HG03575 (cell line): ENCODE measurements around the gene GOLGA3.

Experiments used
- ATAC-seq: cut with Tn5 transposase; IDR thresholded peaks from one replicate; pipeline ENCODE4 v1.9.1; 2021; ENCODE audit not compliant: unreplicated experiment, insufficient number of reproducible peaks, low FRiP score; ENCODE audit errors: extremely low read depth

Gene GOLGA3

DNA sequence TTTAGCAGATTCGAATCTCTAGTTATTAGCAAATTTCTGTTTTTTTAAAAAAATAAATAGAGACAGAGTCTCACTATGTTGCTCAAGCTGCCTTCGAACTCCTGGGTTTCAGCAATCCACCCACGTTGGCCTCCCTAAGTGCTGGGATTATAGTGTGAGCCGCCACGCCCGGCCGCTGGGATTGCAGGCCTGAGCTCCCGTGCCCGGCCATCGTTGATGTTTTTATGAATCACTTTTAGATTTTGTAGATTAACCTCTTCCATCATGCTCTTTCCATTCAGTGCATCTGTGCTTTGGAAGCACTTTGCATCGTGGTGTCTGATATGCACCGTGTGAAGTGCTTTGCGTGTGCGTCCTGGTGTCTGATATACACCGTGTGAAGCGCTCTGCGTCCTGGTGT lies 97.1 kb downstream of the GOLGA3 start:
- ATAC-seq = no peak

DNA sequence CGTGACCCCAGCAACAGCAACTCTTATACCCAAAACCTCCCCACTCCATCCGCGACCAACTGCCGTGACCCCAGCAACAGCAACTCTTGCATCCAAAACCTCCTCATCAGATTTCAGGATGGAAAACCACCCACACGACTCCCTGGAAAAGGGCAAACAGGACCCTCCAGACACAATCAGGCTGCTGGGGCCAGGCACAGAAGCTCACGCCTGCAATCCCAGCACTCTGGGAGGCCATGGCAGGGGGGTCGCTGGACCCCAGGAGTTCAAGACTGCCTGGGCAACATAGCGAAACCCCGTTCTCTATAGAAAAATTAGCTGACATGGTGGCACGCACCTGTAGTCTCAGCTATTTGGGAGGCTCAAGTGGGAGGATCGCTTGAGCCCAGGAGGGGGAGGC lies 98.3 kb downstream of the GOLGA3 start:
- no peak for ATAC-seq

- ATAC-seq = no peak
Measured at GRCh38 chr12:132729541-132730320, 98.9 kb downstream of the GOLGA3 start.

DNA sequence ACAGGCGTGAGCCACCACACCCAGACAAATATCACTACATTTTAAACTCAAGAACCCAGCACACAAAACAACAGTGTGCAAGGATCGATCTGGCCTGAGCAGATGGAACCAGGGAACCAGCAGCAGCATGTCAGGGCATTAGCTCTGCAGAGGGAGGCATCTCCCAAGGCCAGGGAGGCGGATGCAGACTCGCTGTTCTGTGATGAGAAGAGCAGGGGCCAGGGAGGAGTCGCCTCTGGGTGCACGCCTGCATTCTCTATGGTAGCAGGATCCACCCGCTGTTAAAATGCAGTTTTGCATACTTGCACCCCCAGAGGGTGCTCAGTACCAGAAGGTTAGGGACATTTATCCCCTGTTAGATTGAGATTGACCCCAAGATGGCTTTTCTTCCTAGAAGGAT lies 100.2 kb downstream of the GOLGA3 start:
- no peak for ATAC-seq

- no peak for ATAC-seq
Measured at GRCh38 chr12:132727091-132727794, 101.4 kb downstream of the GOLGA3 start.

GRCh38 chr12:132726386-132726785 lies 102.3 kb downstream of the GOLGA3 start:
- no peak for ATAC-seq

DNA sequence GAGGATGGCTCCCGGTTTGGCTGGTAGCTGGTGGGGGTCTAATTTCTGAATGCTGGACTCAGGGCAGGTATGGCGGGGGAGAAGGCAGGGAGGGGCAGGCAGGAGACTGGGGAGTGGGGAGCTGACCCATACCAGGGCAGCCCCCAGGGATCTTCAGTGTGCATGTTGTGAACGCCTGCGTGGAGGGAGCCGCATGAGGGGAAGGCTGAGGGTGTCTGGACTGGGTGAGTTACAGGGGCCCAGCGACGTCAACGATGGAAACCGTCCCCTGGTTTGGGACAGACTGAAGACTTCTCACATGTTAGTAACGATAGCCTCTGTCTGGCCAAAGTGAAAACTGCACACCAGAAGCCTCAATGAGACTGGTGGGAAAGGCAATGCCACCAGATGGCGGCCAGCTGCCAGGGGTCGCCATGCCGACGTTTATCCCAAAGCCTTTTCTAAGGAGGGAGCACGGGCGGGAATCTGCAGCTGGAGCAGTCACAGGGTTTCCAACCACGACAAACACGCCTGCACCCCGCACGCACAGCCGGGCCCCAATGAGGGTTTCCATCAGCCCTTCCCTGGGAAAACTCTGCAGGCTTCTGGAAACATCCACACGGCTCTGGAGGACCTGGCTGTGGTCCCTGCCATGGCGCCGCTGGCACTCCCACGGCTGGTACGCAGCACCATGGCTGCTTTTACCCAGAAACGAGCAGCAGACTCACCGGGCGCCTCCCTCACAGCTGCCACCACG lies 104.0 kb downstream of the GOLGA3 start:
- no peak for ATAC-seq

DNA sequence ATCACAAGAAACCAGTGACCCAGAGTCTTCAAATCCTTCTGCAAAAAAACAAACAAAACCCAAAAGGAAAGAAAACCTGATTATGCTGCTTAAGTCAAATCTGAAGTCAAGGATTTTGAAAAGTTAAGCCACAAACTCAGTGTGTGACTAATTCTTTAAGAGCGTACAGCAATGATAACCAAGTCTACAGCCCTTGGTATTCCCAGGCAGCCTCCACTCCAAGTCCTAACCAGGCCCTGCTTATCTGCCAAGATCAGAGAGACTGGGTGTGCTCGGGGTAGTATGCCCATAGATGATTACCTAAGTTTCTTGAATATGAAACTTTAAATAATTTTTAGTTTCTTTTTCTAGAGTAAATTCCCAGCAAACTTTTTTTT lies 104.9 kb downstream of the GOLGA3 start:
- no peak for ATAC-seq

DNA sequence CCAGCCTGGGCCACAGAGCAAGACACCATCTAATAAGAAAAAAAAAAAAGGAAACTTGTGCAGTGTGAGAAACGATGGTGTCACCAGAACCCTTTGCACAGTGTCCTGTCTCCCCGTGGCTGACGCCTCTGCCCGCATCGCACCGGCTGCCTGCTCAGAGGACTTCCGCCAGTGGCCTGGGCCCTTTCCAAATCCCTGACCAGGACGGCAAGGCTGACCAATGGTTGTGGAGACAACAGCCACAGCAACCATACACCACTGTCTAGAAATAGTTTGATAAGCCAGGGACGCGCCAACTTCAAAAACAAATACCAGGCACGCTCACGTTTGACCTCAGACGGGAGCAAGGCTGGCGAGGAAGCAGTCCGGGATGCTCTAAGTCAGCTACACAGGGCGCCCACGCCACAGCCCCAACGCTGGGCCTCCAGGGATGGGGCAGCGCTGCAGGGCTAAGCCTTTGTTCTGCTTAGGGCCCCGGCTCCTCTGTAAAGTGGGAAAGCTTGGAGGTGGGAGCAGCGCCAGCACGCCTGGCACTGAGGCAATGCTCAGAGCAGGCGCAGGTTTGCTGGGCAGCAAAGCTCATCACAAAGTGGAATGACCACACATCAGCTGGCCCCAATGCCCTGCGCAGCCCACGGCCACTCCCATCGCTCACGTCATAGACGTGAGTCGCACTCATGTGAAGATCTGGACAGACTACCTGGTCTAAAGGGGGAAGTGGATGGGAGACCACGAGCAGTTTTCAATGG lies 105.5 kb downstream of the GOLGA3 start:
- ATAC-seq = no peak

GRCh38 chr12:132720606-132721345 lies 107.9 kb downstream of the GOLGA3 start:
- no peak for ATAC-seq

GRCh38 chr12:132719954-132720324 lies 108.7 kb downstream of the GOLGA3 start:
- ATAC-seq = no peak

GRCh38 chr12:132719141-132719953 lies 109.3 kb downstream of the GOLGA3 start:
- no peak for ATAC-seq
